Measurements from ENCODE around the gene TRAF3.

Gene TRAF3

DNA sequence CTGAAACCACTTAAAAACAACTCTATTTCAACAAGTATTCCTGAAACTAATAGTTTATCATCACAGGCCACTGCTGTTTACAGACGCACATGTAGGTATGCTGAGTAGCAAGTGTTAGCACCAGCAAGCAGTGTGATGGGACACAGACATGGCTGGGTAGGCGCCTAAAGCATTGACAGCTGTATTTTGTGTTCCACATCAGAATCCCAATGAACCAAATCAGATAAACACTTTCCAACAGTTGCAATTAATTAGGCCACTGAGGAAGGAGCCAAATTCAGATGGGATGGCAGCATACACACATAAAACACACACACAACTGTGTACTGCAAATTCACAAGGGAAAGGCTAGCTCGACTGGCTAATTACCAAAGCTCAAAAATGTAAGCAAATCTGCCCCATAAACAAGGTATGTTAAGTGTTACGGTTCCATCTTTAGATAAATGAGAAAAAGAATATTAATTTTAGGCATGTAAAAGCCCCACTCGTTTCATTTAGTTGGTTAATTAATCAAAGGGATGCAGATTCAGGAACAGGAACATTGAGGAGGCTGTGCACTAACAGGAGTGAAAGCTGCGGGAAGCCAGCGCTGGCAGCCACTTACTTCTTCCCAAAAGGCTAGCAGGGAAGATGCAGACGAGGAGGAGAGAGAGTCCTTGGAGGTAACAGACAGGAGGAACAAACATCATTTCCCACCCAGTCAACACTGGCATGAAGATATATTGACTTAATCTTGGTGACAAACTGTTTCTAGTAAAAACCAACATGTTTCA, 178.6 kb downstream of the TRAF3 start:
- no peaks in the 10 kb centered on the region for H3K4me1 ChIP-seq (ENCODE audit: insufficient read depth, low read length)
- TF ChIP-seq EZH2 (IDR thresholded peaks at IDR 0.05; ENCODE audit: borderline replicate concordance, low read depth, low read length, severe bottlenecking) = no peak
- TF ChIP-seq, protein P1, sequence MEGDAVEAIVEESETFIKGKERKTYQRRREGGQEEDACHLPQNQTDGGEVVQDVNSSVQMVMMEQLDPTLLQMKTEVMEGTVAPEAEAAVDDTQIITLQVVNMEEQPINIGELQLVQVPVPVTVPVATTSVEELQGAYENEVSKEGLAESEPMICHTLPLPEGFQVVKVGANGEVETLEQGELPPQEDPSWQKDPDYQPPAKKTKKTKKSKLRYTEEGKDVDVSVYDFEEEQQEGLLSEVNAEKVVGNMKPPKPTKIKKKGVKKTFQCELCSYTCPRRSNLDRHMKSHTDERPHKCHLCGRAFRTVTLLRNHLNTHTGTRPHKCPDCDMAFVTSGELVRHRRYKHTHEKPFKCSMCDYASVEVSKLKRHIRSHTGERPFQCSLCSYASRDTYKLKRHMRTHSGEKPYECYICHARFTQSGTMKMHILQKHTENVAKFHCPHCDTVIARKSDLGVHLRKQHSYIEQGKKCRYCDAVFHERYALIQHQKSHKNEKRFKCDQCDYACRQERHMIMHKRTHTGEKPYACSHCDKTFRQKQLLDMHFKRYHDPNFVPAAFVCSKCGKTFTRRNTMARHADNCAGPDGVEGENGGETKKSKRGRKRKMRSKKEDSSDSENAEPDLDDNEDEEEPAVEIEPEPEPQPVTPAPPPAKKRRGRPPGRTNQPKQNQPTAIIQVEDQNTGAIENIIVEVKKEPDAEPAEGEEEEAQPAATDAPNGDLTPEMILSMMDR (IDR thresholded peaks at IDR 0.05; ENCODE audit: borderline replicate concordance, extremely low read depth, low read length, poor library complexity, severe bottlenecking) = no peak
- no peak overlapping the region for H3K27ac ChIP-seq (ENCODE audit: low read length)

DNA sequence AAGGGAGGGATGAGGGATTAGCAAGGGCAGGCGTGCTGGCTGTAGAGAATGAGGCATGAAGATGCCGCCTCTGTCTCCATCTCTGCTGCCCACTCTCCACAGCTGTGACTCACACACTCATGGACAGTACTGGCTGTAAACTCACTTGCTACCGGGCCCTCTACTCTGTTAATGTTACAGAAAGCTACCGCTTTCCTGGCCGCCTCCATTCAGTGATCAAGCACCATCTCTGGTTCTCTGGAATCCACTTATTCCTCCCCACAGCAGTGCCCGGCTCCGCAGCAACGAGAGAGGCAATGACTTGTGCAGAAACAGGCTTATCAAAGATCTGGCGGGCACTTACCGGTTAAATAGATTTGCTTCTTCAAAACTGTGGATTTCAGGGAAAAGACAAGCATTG, 180.0 kb downstream of the TRAF3 start:
- Histone ChIP-seq H3K79me2 (ENCODE audit: insufficient read depth, low read length) (no peaks in the 10 kb centered on the region), H3K27ac (ENCODE audit: low read length) (no peak overlapping the region), H3K36me3 (ENCODE audit: insufficient read depth, low read length) (no peaks in the 10 kb centered on the region), H3K4me1 (ENCODE audit: insufficient read depth, low read length) (no peaks in the 10 kb centered on the region), H2AFZ (ENCODE audit: low read depth, low read length) (no peak overlapping the region), H3K4me2 (ENCODE audit: insufficient read depth, low read length) (no peak overlapping the region), H3K9ac (ENCODE audit: low read depth, low read length) (no peak overlapping the region), H4K20me1 (ENCODE audit: insufficient read depth, low read length) (no peaks in the 10 kb centered on the region), H3K9me3 (ENCODE audit: insufficient read depth, low read length, severe bottlenecking) (no peaks in the 10 kb centered on the region), H3K27me3 (ENCODE audit: insufficient read depth, low read length, poor library complexity) (peaks cover 2% of the 10 kb centered on the region), H3K4me3 (ENCODE audit: low read depth in 1 of 2, low read length in 2 of 2) (no peak overlapping the region)
- DNase-seq = no peak
- TF ChIP-seq, protein P1 (IDR thresholded peaks at IDR 0.05; ENCODE audit: borderline replicate concordance, extremely low read depth, low read length, poor library complexity, severe bottlenecking) = no peak
- no peak for TF ChIP-seq EZH2 (IDR thresholded peaks at IDR 0.05; ENCODE audit: borderline replicate concordance, low read depth, low read length, severe bottlenecking)
- ATAC-seq (ENCODE audit: insufficient read depth, low read depth) = no peak

More for the DNA sequence above, 178.6 kb downstream of the TRAF3 start:
- DNase-seq = no peak
- H3K9ac ChIP-seq (ENCODE audit: low read depth, low read length) = no peak overlapping the region
- no peak for ATAC-seq (ENCODE audit: insufficient read depth, low read depth)
- no peaks in the 10 kb centered on the region for H4K20me1 ChIP-seq (ENCODE audit: insufficient read depth, low read length)
- no peaks in the 10 kb centered on the region for H3K36me3 ChIP-seq (ENCODE audit: insufficient read depth, low read length)
- H3K4me3 ChIP-seq (ENCODE audit: low read depth in 1 of 2, low read length in 2 of 2) = no peak overlapping the region
- H3K27me3 ChIP-seq (ENCODE audit: insufficient read depth, low read length, poor library complexity) = peaks cover 2% of the 10 kb centered on the region
- no peaks in the 10 kb centered on the region for H3K9me3 ChIP-seq (ENCODE audit: insufficient read depth, low read length, severe bottlenecking)
- no peak overlapping the region for H3K4me2 ChIP-seq (ENCODE audit: insufficient read depth, low read length)
- H2AFZ ChIP-seq (ENCODE audit: low read depth, low read length) = no peak overlapping the region
- no peaks in the 10 kb centered on the region for H3K79me2 ChIP-seq (ENCODE audit: insufficient read depth, low read length)

- no peaks in the 10 kb centered on the region for H3K79me2 ChIP-seq (ENCODE audit: insufficient read depth, low read length)
- DNase-seq = no peak
- no peak overlapping the region for H3K4me2 ChIP-seq (ENCODE audit: insufficient read depth, low read length)
- H3K4me1 ChIP-seq (ENCODE audit: insufficient read depth, low read length) = no peaks in the 10 kb centered on the region
- H4K20me1 ChIP-seq (ENCODE audit: insufficient read depth, low read length) = no peaks in the 10 kb centered on the region
- H3K4me3 ChIP-seq (ENCODE audit: low read depth in 1 of 2, low read length in 2 of 2) = no peak overlapping the region
- H3K27ac ChIP-seq (ENCODE audit: low read length) = no peak overlapping the region
- no peaks in the 10 kb centered on the region for H3K9me3 ChIP-seq (ENCODE audit: insufficient read depth, low read length, severe bottlenecking)
- ATAC-seq (ENCODE audit: insufficient read depth, low read depth) = no peak
- H3K27me3 ChIP-seq (ENCODE audit: insufficient read depth, low read length, poor library complexity) = peaks cover 2% of the 10 kb centered on the region
- TF ChIP-seq, protein P1 (IDR thresholded peaks at IDR 0.05; ENCODE audit: borderline replicate concordance, extremely low read depth, low read length, poor library complexity, severe bottlenecking) = no peak
- TF ChIP-seq EZH2 (IDR thresholded peaks at IDR 0.05; ENCODE audit: borderline replicate concordance, low read depth, low read length, severe bottlenecking) = no peak
- no peak overlapping the region for H2AFZ ChIP-seq (ENCODE audit: low read depth, low read length)
- no peak overlapping the region for H3K9ac ChIP-seq (ENCODE audit: low read depth, low read length)
- no peaks in the 10 kb centered on the region for H3K36me3 ChIP-seq (ENCODE audit: insufficient read depth, low read length)
These were observed 181.2 kb downstream of the TRAF3 start for GRCh38 chr14:102958461-102958860.

Measured in DND-41 (cell line).